Pancreas (tissue), 10 donors: ENCODE data around the gene SLC45A1. TPM values are rescaled to one million over a fixed set of nuclear protein-coding genes. Genes with fewer than 3 reads are reported as not detected.
A peak's percentile ranks its signal among the peaks of the same experiment; 100 is the strongest.

ENCODE experiments used
- ATAC-seq, 4 donors: fragments of 200-7000 bp; cut with Tn5 transposase; one replicate each; pipeline versions ENCODE4 v1.8.0 to v1.9.1; 2020; ENCODE audit warnings: mild to moderate bottlenecking in 4 of 4, moderate library complexity in 4 of 4
- DNase-seq, 6 donors: peaks; one replicate each; pipeline ENCODE4 v3.0.0-alpha.2; 2020
- FAIRE-seq: peaks from 2 replicates; lab custom pipeline; 2012; peaks lifted over from hg19 to GRCh38; lab: Jason Lieb, UNC
- H3K27ac ChIP-seq, 4 donors: fragments of 200-600 bp; sonication (generic); 1 replicate in 3 of 4; 2 replicates in 1 of 4; pipeline versions ENCODE4 v1.5.0 to v1.8.0; 2020
- H3K27me3 ChIP-seq, 4 donors: fragments of 200-600 bp; one replicate each; pipeline ENCODE4 v1.8.0; 2021
- H3K36me3 ChIP-seq, 3 donors: fragments of 200-600 bp; sonication (generic) in 1 of 3; one replicate each; pipeline versions ENCODE4 v1.5.0 to v1.8.0; 2020 to 2021
- H3K4me1 ChIP-seq, 3 donors: fragments of 200-600 bp; one replicate each; pipeline ENCODE4 v1.8.0; 2021
- H3K4me3 ChIP-seq, 4 donors: fragments of 200-600 bp; sonication (generic) in 2 of 4; one replicate each; pipeline versions ENCODE4 v1.5.0 to v1.8.0; 2020 to 2021
- H3K9me3 ChIP-seq, 4 donors: fragments of 200-600 bp; one replicate each; pipeline ENCODE4 v1.8.0; 2021
- CTCF ChIP-seq, 4 donors: fragments of 200-600 bp; sonication (generic) in 3 of 4; IDR thresholded peaks; one replicate each; pipeline versions ENCODE4 v1.5.0 to v1.8.0; 2021; ENCODE audit warnings: antibody characterized with exemption in 4 of 4
- WGBS, 2 donors: extraction: QIAGEN DNeasy Blood & Tissue Kit; methylation state at CpG; one replicate each; pipeline ENCODE4 v1.1.7; 2013; 5-methylcytosine and 5-hydroxymethylcytosine counted together
- intact Hi-C, 3 donors: fragments of 100-400 bp; cut with DNase I; formaldehyde crosslinking; loops; one replicate each; pipeline versions ENCODE4 v1.11.1 to v1.14.2; 2022
- polyA plus RNA-seq, 2 donors: library from polyadenylated mRNA; stranded (reverse); fragments of 200-250 nt; gene quantifications; one replicate each; pipeline ENCODE4 v1.2.3, GENCODE V29; 2013
- total RNA-seq, 6 donors: library from RNA; stranded (reverse); fragmentation: NEBNext Ultra II Directional in 4 of 6; extraction: Animal tissue kit (Norgen Biotek cat#: 25700) in 4 of 6; gene quantifications; one replicate each; pipeline versions ENCODE4 v1.2.1 to v1.2.4, GENCODE V29; 2021 to 2023
- donor health status: healthy with polysubstance abuse.
- donor health status: DM: no; HTN: no; CAD: no; lungs with moderate emphysema.
- donor health status: DM: no; HTN: no; CAD: no.
- donor health status: control.
- donor health status: control.
- donor health status: Bipolar disorder and iron deficiency.
- donor health status: DM: yes; HTN: yes; CAD: no.
- donor health status: DM: no; HTN: no; CAD: no.
- donor health status: DM: no; HTN: no; CAD: no.
- donor health status: DM: yes; HTN: yes; CAD: no.

SLC45A1 gene
- total and polyA plus RNA-seq, 8 donors: 0.16 to 1.8 (median 0.53) TPM

- no peak for FAIRE-seq
Measured at GRCh38 chr1:8323706-8324105, 5.8 kb downstream of the SLC45A1 start.

GRCh38 chr1:8324176-8324810 is 6.4 kb downstream of the SLC45A1 start:
- no peak for TF ChIP-seq CTCF (IDR thresholded peaks at IDR 0.05)
- no peaks in the 10 kb centered on the region for H3K9me3 ChIP-seq
- FAIRE-seq: no peak
- no peaks in the 10 kb centered on the region for H3K36me3 ChIP-seq
- H3K4me1 ChIP-seq: no peaks in the 10 kb centered on the region
- intact Hi-C loops: loop anchor here in 1 of 3 donors (5.0 kb wide), 1 partner anchor 342 kb away; no protein-coding TSS in a partner anchor
- H3K4me3 ChIP-seq: no peak overlapping the region
- ATAC-seq: no peak
- H3K27ac ChIP-seq: no peak overlapping the region
- DNase-seq: peak in 1 of 6 donors; percentile 58
- no peaks in the 10 kb centered on the region for H3K27me3 ChIP-seq
- 77 to 78% methylated on average over 29 to 32 of the region's 32 CpGs for WGBS, 2 donors

More at GRCh38 chr1:8323706-8324105, 5.8 kb downstream of the SLC45A1 start:
- WGBS, 2 donors: 68 to 76% methylated on average over 11 of the region's 11 CpGs
- ATAC-seq (peak in 1 of 4 donors; percentile 29), DNase-seq (no peak)
- H3K36me3 ChIP-seq: no peaks in the 10 kb centered on the region
- no peaks in the 10 kb centered on the region for H3K27me3 ChIP-seq
- no peaks in the 10 kb centered on the region for H3K4me1 ChIP-seq
- intact Hi-C loops: loop anchor here in 1 of 3 donors (5.0 kb wide), 1 partner anchor 341 kb away; no protein-coding TSS in a partner anchor
- no peak for TF ChIP-seq CTCF (IDR thresholded peaks at IDR 0.05)
- no peak overlapping the region for H3K27ac ChIP-seq
- H3K9me3 ChIP-seq: no peaks in the 10 kb centered on the region
- no peak overlapping the region for H3K4me3 ChIP-seq

- no peak for TF ChIP-seq CTCF (IDR thresholded peaks at IDR 0.05)
- no peaks in the 10 kb centered on the region for H3K27me3 ChIP-seq
- 86 to 93% methylated on average over 21 of the region's 21 CpGs for WGBS, 2 donors
- no peak for ATAC-seq
- no peak overlapping the region for H3K27ac ChIP-seq
- intact Hi-C loops: no loop called here
- no peaks in the 10 kb centered on the region for H3K36me3 ChIP-seq
- no peak for FAIRE-seq
- no peaks in the 10 kb centered on the region for H3K4me1 ChIP-seq
- DNase-seq: no peak
- no peaks in the 10 kb centered on the region for H3K9me3 ChIP-seq
- H3K4me3 ChIP-seq: no peak overlapping the region
Measured at GRCh38 chr1:8325771-8326170, 7.9 kb downstream of the SLC45A1 start.

- intact Hi-C loops: no loop called here
- Histone ChIP-seq H3K4me3 (no peak overlapping the region), H3K27me3 (no peaks in the 10 kb centered on the region), H3K4me1 (no peaks in the 10 kb centered on the region), H3K27ac (no peak overlapping the region), H3K36me3 (no peaks in the 10 kb centered on the region), H3K9me3 (no peaks in the 10 kb centered on the region)
- WGBS, 2 donors: 85 to 91% methylated on average over 13 of the region's 13 CpGs
- FAIRE-seq (no peak), ATAC-seq (no peak), DNase-seq (no peak)
- TF ChIP-seq CTCF (IDR thresholded peaks at IDR 0.05): no peak
Measured at GRCh38 chr1:8326265-8326664, 8.4 kb downstream of the SLC45A1 start.

GRCh38 chr1:8328271-8328670 is 10.4 kb downstream of the SLC45A1 start:
- Histone ChIP-seq H3K4me1 (no peaks in the 10 kb centered on the region), H3K9me3 (no peaks in the 10 kb centered on the region), H3K4me3 (no peak overlapping the region), H3K27me3 (no peaks in the 10 kb centered on the region), H3K27ac (no peak overlapping the region), H3K36me3 (no peaks in the 10 kb centered on the region)
- FAIRE-seq: no peak
- 92% methylated on average over 17 to 18 of the region's 18 CpGs for WGBS, 2 donors
- no peak for DNase-seq
- TF ChIP-seq CTCF (IDR thresholded peaks at IDR 0.05): no peak
- intact Hi-C loops: no loop called here
- no peak for ATAC-seq
